Neural progenitor cell (in vitro differentiated cells): ENCODE measurements around the gene ITGB8. TPM values are rescaled to one million over a fixed set of nuclear protein-coding genes. Genes with fewer than 3 reads are reported as not detected.

Experiments
- DNase-seq: peaks from one replicate; pipeline ENCODE4 v3.0.0-alpha.2; 2016; ENCODE audit warnings: low spot score
- H2AFZ ChIP-seq: fragments of 200-600 bp; sonication (generic); replicated peaks from 2 replicates; pipeline ENCODE4 v1.6.1; 2016; ENCODE audit warnings: antibody characterized with exemption
- H3F3A ChIP-seq: fragments of 200-600 bp; sonication (generic); 2 replicates; pipeline ENCODE4 v1.6.1; 2016; ENCODE audit warnings: antibody characterized with exemption, low read depth
- H3K27ac ChIP-seq: fragments of 200-600 bp; sonication (generic); 2 replicates; pipeline ENCODE4 v1.5.1; 2016; ENCODE audit warnings: mild to moderate bottlenecking
- H3K27me3 ChIP-seq: fragments of 200-600 bp; sonication (generic); 2 replicates; pipeline ENCODE4 v1.6.1; 2016; ENCODE audit warnings: mild to moderate bottlenecking, moderate library complexity
- H3K36me3 ChIP-seq: fragments of 200-600 bp; sonication (generic); 2 replicates; pipeline ENCODE4 v1.5.1; 2016
- H3K4me1 ChIP-seq: fragments of 200-600 bp; sonication (generic); 2 replicates; pipeline ENCODE4 v1.6.1; 2016; ENCODE audit warnings: mixed run types
- H3K4me2 ChIP-seq: fragments of 200-600 bp; sonication (generic); 2 replicates; pipeline ENCODE4 v1.6.1; 2016
- H3K4me3 ChIP-seq: fragments of 200-600 bp; sonication (generic); 2 replicates; pipeline ENCODE4 v1.5.1; 2016
- H3K79me2 ChIP-seq: fragments of 200-600 bp; sonication (generic); 2 replicates; pipeline ENCODE4 v1.6.1; 2016; ENCODE audit warnings: low read depth
- H3K9ac ChIP-seq: fragments of 200-600 bp; sonication (generic); 2 replicates; pipeline ENCODE4 v1.6.1; 2016
- H3K9me3 ChIP-seq: fragments of 200-600 bp; sonication (generic); 2 replicates; pipeline ENCODE4 v1.5.1; 2016; ENCODE audit warnings: low read depth
- H4K20me1 ChIP-seq: fragments of 200-600 bp; sonication (generic); 2 replicates; pipeline ENCODE4 v1.6.1; 2016; ENCODE audit warnings: low read depth
- H3K27ac Mint-ChIP-seq: 3 replicates; pipeline ENCODE4 v1.8.0; 2021; ENCODE audit warnings: mixed read lengths
- H3K27me3 Mint-ChIP-seq: 2 replicates; pipeline ENCODE4 v1.8.0; 2022; ENCODE audit warnings: low read depth, mild to moderate bottlenecking, inconsistent platforms, moderate library complexity, mixed read lengths; ENCODE audit not compliant: insufficient read depth
- H3K36me3 Mint-ChIP-seq: 3 replicates; pipeline ENCODE4 v1.8.0; 2021; ENCODE audit warnings: mixed read lengths
- H3K4me1 Mint-ChIP-seq: 3 replicates; pipeline ENCODE4 v1.8.0; 2021; ENCODE audit warnings: mixed read lengths
- H3K4me3 Mint-ChIP-seq: 3 replicates; pipeline ENCODE4 v1.8.0; 2021; ENCODE audit warnings: mild to moderate bottlenecking, moderate library complexity, mixed read lengths
- H3K9me3 Mint-ChIP-seq: 3 replicates; pipeline ENCODE4 v1.8.0; 2020; ENCODE audit warnings: mixed read lengths
- EZH2 ChIP-seq: fragments of 200-600 bp; sonication (generic); IDR thresholded peaks from 2 replicates; pipeline ENCODE4 v1.6.1; 2017; ENCODE audit warnings: antibody characterized with exemption, mild to moderate bottlenecking, moderate library complexity
- EZH2phosphoT487 ChIP-seq: fragments of 200-600 bp; sonication (generic); IDR thresholded peaks from 2 replicates; pipeline ENCODE4 v1.6.1; 2017; ENCODE audit warnings: antibody characterized with exemption
- total RNA-seq: library from RNA; depleted of rRNA; stranded (reverse); fragments of >200 nt; gene quantifications from 2 replicates; pipeline ENCODE4 v1.2.3, GENCODE V29; 2015; ENCODE audit warnings: low replicate concordance
- TF ChIP-seq, protein P1 (sequence below): fragments of 200-600 bp; sonication (generic); IDR thresholded peaks from 2 replicates; pipeline ENCODE4 v1.5.1; 2017; ENCODE audit warnings: antibody characterized with exemption, mild to moderate bottlenecking

Gene ITGB8
- total RNA-seq, 1 donor from 2014 or later: 5.3 TPM

DNA sequence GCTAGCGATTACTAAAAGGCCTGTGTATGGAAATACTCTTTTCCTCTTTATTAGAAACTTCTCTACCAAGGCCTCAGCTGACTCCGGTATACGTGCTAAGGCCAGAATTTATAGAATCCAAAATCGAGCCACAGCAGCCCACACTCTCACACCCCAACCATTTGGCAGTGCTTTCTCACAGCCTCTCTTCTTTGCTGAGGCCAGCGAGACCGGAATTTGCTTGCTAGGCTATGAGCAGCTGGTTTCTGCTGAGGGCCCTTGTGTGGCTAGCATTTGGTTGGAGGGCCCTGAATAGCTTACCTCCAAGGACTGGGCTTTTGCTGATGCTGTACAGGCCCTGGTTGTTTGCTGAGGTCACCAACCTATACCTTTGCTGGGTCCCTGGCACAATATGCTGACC, 46.1 kb downstream of the ITGB8 start:
- Histone ChIP-seq H3K4me2 (no peak overlapping the region), H2AFZ (no peak overlapping the region), H4K20me1 (no peaks in the 10 kb centered on the region), H3K27ac (no peak overlapping the region), H3F3A (no peaks in the 10 kb centered on the region), H3K79me2 (no peaks in the 10 kb centered on the region), H3K36me3 (no peaks in the 10 kb centered on the region), H3K9me3 (no peaks in the 10 kb centered on the region), H3K9ac (no peak overlapping the region), H3K27me3 (no peaks in the 10 kb centered on the region), H3K4me1 (no peaks in the 10 kb centered on the region), H3K4me3 (no peak overlapping the region)
- no peak for DNase-seq
- H3K4me1 Mint-ChIP-seq: no peaks in the 10 kb centered on the region
- TF ChIP-seq EZH2 (no peak), EZH2phosphoT487 (no peak)
- TF ChIP-seq, protein P1, sequence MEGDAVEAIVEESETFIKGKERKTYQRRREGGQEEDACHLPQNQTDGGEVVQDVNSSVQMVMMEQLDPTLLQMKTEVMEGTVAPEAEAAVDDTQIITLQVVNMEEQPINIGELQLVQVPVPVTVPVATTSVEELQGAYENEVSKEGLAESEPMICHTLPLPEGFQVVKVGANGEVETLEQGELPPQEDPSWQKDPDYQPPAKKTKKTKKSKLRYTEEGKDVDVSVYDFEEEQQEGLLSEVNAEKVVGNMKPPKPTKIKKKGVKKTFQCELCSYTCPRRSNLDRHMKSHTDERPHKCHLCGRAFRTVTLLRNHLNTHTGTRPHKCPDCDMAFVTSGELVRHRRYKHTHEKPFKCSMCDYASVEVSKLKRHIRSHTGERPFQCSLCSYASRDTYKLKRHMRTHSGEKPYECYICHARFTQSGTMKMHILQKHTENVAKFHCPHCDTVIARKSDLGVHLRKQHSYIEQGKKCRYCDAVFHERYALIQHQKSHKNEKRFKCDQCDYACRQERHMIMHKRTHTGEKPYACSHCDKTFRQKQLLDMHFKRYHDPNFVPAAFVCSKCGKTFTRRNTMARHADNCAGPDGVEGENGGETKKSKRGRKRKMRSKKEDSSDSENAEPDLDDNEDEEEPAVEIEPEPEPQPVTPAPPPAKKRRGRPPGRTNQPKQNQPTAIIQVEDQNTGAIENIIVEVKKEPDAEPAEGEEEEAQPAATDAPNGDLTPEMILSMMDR: no peak
- peaks cover 37% of the 10 kb centered on the region for H3K36me3 Mint-ChIP-seq
- no peaks in the 10 kb centered on the region for H3K9me3 Mint-ChIP-seq
- H3K27me3 Mint-ChIP-seq: no peaks in the 10 kb centered on the region
- no peak overlapping the region for H3K27ac Mint-ChIP-seq
- H3K4me3 Mint-ChIP-seq: no peak overlapping the region

DNA sequence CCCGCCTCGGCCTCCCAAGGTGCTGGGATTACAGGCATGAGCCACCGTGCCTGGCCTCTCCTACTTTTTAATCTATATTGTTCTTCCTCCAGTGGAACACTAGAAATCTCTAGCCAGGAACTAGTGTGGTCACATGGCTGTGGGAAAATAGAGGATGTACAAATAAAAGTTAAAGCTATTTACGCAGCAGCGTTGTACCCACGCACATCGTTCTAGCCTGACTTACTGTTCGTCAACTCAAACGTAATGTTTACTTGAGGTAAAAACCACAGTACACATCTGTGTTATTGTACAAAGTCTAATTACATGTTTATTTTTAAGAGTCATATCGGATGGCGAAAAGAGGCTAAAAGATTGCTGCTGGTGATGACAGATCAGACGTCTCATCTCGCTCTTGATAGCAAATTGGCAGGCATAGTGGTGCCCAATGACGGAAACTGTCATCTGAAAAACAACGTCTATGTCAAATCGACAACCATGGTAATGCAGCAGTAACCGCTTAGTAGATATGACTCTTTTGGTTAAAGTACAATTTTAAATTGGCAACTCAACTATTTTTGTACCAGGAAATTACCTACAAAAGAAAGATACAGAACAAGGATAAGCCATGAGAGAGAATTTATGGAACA, 50.8 kb downstream of the ITGB8 start:
- H3K4me3 ChIP-seq: no peak overlapping the region
- no peaks in the 10 kb centered on the region for H3K4me1 ChIP-seq
- no peaks in the 10 kb centered on the region for H3K9me3 ChIP-seq
- H3K4me2 ChIP-seq: no peak overlapping the region
- no peak overlapping the region for H3K4me3 Mint-ChIP-seq
- H3K4me1 Mint-ChIP-seq: no peaks in the 10 kb centered on the region
- H3K9me3 Mint-ChIP-seq: no peaks in the 10 kb centered on the region
- H3K27me3 ChIP-seq: no peaks in the 10 kb centered on the region
- H3K79me2 ChIP-seq: no peaks in the 10 kb centered on the region
- peaks cover 46% of the 10 kb centered on the region for H3K36me3 Mint-ChIP-seq
- H3K9ac ChIP-seq: no peak overlapping the region
- no peak for DNase-seq
- no peaks in the 10 kb centered on the region for H3F3A ChIP-seq
- H3K27me3 Mint-ChIP-seq: no peaks in the 10 kb centered on the region
- no peak for TF ChIP-seq EZH2phosphoT487
- no peak for TF ChIP-seq EZH2
- TF ChIP-seq, protein P1: no peak
- no peak overlapping the region for H3K27ac ChIP-seq
- no peak overlapping the region for H3K27ac Mint-ChIP-seq
- no peak overlapping the region for H2AFZ ChIP-seq
- H3K36me3 ChIP-seq: no peaks in the 10 kb centered on the region
- H4K20me1 ChIP-seq: no peaks in the 10 kb centered on the region

DNA sequence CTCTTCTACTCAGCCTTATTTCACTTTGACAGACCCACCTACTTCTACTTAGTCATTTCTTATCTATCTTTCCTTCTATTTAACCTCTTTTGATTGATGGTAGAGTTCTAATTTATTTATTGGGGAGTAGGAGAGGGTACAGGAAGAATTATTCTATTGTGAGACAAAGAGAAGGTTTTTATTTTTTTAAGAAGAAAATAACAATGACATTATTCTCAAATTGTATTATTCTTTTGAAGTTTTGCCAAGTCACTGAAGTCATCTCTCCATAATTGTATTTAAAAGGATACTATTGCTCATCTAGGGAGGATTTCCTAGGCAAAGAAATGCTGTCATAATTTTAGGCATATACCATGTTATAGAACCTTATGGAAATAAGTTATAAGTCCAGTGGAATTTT, 52.7 kb downstream of the ITGB8 start:
- no peak overlapping the region for H3K27ac ChIP-seq
- TF ChIP-seq EZH2 (no peak), EZH2phosphoT487 (no peak)
- TF ChIP-seq, protein P1: no peak
- H2AFZ ChIP-seq: no peak overlapping the region
- no peak overlapping the region for H3K27ac Mint-ChIP-seq
- H3K9ac ChIP-seq: no peak overlapping the region
- no peak overlapping the region for H3K4me3 ChIP-seq
- no peaks in the 10 kb centered on the region for H3K27me3 Mint-ChIP-seq
- no peaks in the 10 kb centered on the region for H3K4me1 Mint-ChIP-seq
- DNase-seq: no peak
- H3K4me2 ChIP-seq: no peak overlapping the region
- no peaks in the 10 kb centered on the region for H3F3A ChIP-seq
- no peaks in the 10 kb centered on the region for H3K4me1 ChIP-seq
- no peaks in the 10 kb centered on the region for H3K79me2 ChIP-seq
- H3K36me3 Mint-ChIP-seq: peaks cover 57% of the 10 kb centered on the region
- no peaks in the 10 kb centered on the region for H3K9me3 ChIP-seq
- no peaks in the 10 kb centered on the region for H4K20me1 ChIP-seq
- no peaks in the 10 kb centered on the region for H3K27me3 ChIP-seq
- no peak overlapping the region for H3K4me3 Mint-ChIP-seq
- H3K9me3 Mint-ChIP-seq: no peaks in the 10 kb centered on the region
- no peaks in the 10 kb centered on the region for H3K36me3 ChIP-seq
